Occipital lobe (tissue), 2 donors: ENCODE data around the gene MSANTD1. TPM values are rescaled to one million over a fixed set of nuclear protein-coding genes. Genes with fewer than 3 reads are reported as not detected.

Experiments
- DNase-seq: peaks from one replicate; lab custom pipeline; 2025; lab: John Stamatoyannopoulos, UW
- total RNA-seq: library from RNA; depleted of rRNA; stranded (reverse); fragments of >200 nt; gene quantifications from one replicate; pipeline ENCODE4 v1.2.3, GENCODE V29; 2014

MSANTD1 gene
- total RNA-seq, 1 donor from 2014 or later, result 5.9 TPM

GRCh38 chr4:3302173-3302785, 53.3 kb downstream of the MSANTD1 start:
- no peak for DNase-seq

GRCh38 chr4:3302786-3303564, 54.0 kb downstream of the MSANTD1 start:
- no peak for DNase-seq

- DNase-seq, result no peak
Observed at GRCh38 chr4:3303565-3303824, 54.5 kb downstream of the MSANTD1 start.

- no peak for DNase-seq
Observed at GRCh38 chr4:3303923-3304710, 55.2 kb downstream of the MSANTD1 start.

- DNase-seq, result no peak
Observed at GRCh38 chr4:3304831-3305609, 56.1 kb downstream of the MSANTD1 start.

- DNase-seq, result no peak
Observed at GRCh38 chr4:3305610-3306371, 56.8 kb downstream of the MSANTD1 start.

Other genes starting within 250 kb of the MSANTD1 start
- not detected for gene HTT-AS, start 174.6 kb upstream of the MSANTD1 start, total RNA-seq
- 71.1 TPM for gene HTT, start 174.5 kb upstream of the MSANTD1 start, total RNA-seq
- 68.8 TPM for gene RGS12, start 43.9 kb downstream of the MSANTD1 start, total RNA-seq
- gene HGFAC, start 192.8 kb downstream of the MSANTD1 start, total RNA-seq, result 1.2 TPM
- gene DOK7, start 214.1 kb downstream of the MSANTD1 start, total RNA-seq, result not detected